SK-N-MC (cell line): ENCODE data around the gene SRCIN1.

Source experiments
- EZH2 ChIP-seq: fragments of 200-600 bp; sonication (generic); IDR thresholded peaks from one replicate; pipeline ENCODE4 v1.6.1; 2017; ENCODE audit warnings: antibody characterized with exemption
- FOXP2 ChIP-seq: optimal IDR thresholded peaks from 2 replicates; pipeline ENCODE3; 2011; ENCODE audit warnings: mild to moderate bottlenecking, moderate library complexity; ENCODE audit not compliant: insufficient read depth; ENCODE audit errors: extremely low read length, control extremely low read depth
- POLR2AphosphoS5 ChIP-seq: IDR thresholded peaks from 2 replicates; pipeline ENCODE4 v1.6.1; 2012; ENCODE audit warnings: mild to moderate bottlenecking, low read depth, low read length, borderline replicate concordance

- TF ChIP-seq POLR2AphosphoS5 (no peak), EZH2 (no peak), FOXP2 (no peak)
Observed at GRCh38 chr17:38605841-38606645, at the start of gene SRCIN1.
